ENCODE results near the gene TRAF6.

DNA sequence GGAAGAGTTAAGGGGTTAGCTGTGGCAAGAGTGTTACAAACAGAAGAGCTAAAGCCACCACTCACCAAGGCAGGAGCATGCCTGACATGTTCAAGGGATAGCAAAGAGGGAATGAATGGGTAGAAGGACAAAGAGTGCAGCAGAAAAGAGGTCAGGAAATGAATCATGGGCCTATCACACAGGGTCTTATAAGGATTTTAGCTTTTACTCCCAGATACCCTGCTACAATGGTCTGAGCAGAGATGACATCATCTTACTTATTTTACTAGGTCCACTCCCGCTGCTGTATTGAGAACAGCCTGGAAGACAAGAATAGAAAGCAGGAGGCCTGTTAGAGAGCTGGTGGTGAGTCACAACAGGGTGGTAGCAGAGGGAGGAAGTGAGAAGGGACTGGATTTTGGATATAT lies 9.8 kb downstream of the TRAF6 start:
- TF ChIP-seq CTCF (optimal IDR thresholded peaks at IDR 0.05 in 1 of 3, IDR thresholded peaks at IDR 0.05 in 1 of 3, conservative IDR thresholded peaks at IDR 0.05 in 1 of 3; ENCODE audit: extremely low read depth in 1 of 3, insufficient read depth in 2 of 3, low read length in 3 of 3) (no peak), EZH2 (IDR thresholded peaks at IDR 0.05; ENCODE audit: low read length) (no peak)

Measured in keratinocyte (primary cell).